ENCODE measurements around the gene FLT3LG. TPM values are rescaled to one million over a fixed set of nuclear protein-coding genes. Genes with fewer than 3 reads are reported as not detected.
A peak's percentile ranks its signal among the peaks of the same experiment; 100 is the strongest.

The FLT3LG gene
- total RNA-seq, 1 experiment from 2014 or later: 6.5 TPM

DNA sequence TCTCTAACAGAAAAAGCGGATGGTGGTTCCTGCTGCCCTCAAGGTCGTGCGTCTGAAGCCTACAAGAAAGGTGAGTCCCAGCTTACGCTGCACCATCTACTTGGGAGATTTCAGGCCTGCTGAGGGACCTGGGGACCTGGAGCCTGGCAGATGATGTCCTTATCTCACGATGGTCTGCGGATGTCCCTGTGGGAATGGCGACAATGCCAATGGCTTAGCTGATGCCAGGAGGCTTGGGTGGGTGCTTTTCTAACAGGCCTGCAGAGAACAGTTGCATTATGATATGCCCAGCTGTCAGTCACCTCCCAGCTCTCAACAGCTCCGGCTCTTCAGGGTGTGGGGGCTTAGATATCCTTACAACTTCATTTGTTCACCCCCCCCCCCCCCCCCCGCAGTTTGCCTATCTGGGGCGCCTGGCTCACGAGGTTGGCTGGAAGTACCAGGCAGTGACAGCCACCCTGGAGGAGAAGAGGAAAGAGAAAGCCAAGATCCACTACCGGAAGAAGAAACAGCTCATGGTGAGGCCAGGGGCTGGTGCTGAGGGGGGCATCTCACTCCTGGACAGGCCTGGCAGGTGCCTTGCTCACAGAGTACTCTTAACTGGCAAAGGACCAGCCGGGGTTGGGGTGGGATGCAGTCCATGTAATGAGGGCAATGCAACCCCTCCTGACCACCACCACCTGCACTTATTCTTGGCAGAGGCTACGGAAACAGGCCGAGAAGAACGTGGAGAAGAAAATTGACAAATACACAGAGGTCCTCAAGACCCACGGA is 17.2 kb downstream of the FLT3LG start:
- CTCF ChIA-PET: interaction anchor here (0.6 kb wide), 1 partner anchor 21 kb away, joined by 4 read pairs; no protein-coding TSS in a partner anchor
- peaks cover 16% of the 10 kb centered on the region for H3K4me1 ChIP-seq (ENCODE audit: insufficient read depth, low read length, poor library complexity, severe bottlenecking)
- peak overlapping the region; percentile 97 for H3K27ac ChIP-seq (ENCODE audit: low read depth, low read length, poor library complexity, severe bottlenecking)
- H3K27me3 ChIP-seq (replicated peaks; ENCODE audit: insufficient read depth, low read depth, low read length, poor library complexity): no peaks in the 10 kb centered on the region
- H3K36me3 ChIP-seq (ENCODE audit: insufficient read depth, low read length, poor library complexity, severe bottlenecking): peaks cover 54% of the 10 kb centered on the region
- POLR2A ChIA-PET (ENCODE audit: low non-redundant PET): no interaction called here
- H3K4me3 ChIP-seq (ENCODE audit: low read depth, low read length, poor library complexity, severe bottlenecking): no peak overlapping the region
- BruUV-seq (replicated peaks): no TSS peak
- no peaks in the 10 kb centered on the region for H3K9me3 ChIP-seq (ENCODE audit: low read depth, low read length, poor library complexity, severe bottlenecking)
- intact Hi-C loops (cut with micrococcal nuclease; ENCODE audit: unreplicated experiment): loop anchor here (10.0 kb wide), 1 partner anchor 384 kb away; the partner anchor contains the start of genes AKT1S1 and TBC1D17
- DNase-seq (ENCODE audit: low spot score): no peak
- TF ChIP-seq, protein P1, sequence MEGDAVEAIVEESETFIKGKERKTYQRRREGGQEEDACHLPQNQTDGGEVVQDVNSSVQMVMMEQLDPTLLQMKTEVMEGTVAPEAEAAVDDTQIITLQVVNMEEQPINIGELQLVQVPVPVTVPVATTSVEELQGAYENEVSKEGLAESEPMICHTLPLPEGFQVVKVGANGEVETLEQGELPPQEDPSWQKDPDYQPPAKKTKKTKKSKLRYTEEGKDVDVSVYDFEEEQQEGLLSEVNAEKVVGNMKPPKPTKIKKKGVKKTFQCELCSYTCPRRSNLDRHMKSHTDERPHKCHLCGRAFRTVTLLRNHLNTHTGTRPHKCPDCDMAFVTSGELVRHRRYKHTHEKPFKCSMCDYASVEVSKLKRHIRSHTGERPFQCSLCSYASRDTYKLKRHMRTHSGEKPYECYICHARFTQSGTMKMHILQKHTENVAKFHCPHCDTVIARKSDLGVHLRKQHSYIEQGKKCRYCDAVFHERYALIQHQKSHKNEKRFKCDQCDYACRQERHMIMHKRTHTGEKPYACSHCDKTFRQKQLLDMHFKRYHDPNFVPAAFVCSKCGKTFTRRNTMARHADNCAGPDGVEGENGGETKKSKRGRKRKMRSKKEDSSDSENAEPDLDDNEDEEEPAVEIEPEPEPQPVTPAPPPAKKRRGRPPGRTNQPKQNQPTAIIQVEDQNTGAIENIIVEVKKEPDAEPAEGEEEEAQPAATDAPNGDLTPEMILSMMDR (conservative IDR thresholded peaks at IDR 0.05; ENCODE audit: low read depth, low read length): no peak
- TF ChIP-seq EZH2 (IDR thresholded peaks at IDR 0.05; ENCODE audit: borderline replicate concordance, low read depth, low read length, poor library complexity, severe bottlenecking): no peak

DNA sequence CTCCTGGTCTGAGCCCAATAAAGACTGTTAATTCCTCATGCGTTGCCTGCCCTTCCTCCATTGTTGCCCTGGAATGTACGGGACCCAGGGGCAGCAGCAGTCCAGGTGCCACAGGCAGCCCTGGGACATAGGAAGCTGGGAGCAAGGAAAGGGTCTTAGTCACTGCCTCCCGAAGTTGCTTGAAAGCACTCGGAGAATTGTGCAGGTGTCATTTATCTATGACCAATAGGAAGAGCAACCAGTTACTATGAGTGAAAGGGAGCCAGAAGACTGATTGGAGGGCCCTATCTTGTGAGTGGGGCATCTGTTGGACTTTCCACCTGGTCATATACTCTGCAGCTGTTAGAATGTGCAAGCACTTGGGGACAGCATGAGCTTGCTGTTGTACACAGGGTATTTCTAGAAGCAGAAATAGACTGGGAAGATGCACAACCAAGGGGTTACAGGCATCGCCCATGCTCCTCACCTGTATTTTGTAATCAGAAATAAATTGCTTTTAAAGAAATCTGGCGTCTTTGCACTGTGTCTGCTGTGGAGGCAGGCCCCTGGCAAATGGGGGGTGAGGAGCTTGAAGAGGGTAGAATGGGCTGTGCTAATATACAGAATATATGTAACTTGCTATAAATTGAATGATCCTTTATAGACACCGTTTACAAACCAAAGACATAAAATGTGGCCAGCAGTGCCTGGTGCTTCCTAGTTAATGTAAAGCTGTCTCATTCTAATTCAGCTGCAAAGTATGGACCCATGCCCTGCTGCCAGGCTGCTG is 18.0 kb downstream of the FLT3LG start:
- ChIA-PET POLR2A (ENCODE audit: low non-redundant PET) (no interaction called here), CTCF (no interaction called here)
- Histone ChIP-seq H3K4me3 (ENCODE audit: low read depth, low read length, poor library complexity, severe bottlenecking) (no peak overlapping the region), H3K27me3 (replicated peaks; ENCODE audit: insufficient read depth, low read depth, low read length, poor library complexity) (no peaks in the 10 kb centered on the region), H3K4me1 (ENCODE audit: insufficient read depth, low read length, poor library complexity, severe bottlenecking) (peaks cover 16% of the 10 kb centered on the region), H3K9me3 (ENCODE audit: low read depth, low read length, poor library complexity, severe bottlenecking) (no peaks in the 10 kb centered on the region), H3K27ac (ENCODE audit: low read depth, low read length, poor library complexity, severe bottlenecking) (peak overlapping the region; percentile 34), H3K36me3 (ENCODE audit: insufficient read depth, low read length, poor library complexity, severe bottlenecking) (peaks cover 58% of the 10 kb centered on the region)
- intact Hi-C loops (cut with micrococcal nuclease; ENCODE audit: unreplicated experiment): loop anchor here (10.0 kb wide), 1 partner anchor 383 kb away; the partner anchor contains the start of genes AKT1S1 and TBC1D17
- no peak for DNase-seq (ENCODE audit: low spot score)
- no peak for TF ChIP-seq EZH2 (IDR thresholded peaks at IDR 0.05; ENCODE audit: borderline replicate concordance, low read depth, low read length, poor library complexity, severe bottlenecking)
- TF ChIP-seq, protein P1 (conservative IDR thresholded peaks at IDR 0.05; ENCODE audit: low read depth, low read length): no peak
- BruUV-seq (replicated peaks): no TSS peak

DNA sequence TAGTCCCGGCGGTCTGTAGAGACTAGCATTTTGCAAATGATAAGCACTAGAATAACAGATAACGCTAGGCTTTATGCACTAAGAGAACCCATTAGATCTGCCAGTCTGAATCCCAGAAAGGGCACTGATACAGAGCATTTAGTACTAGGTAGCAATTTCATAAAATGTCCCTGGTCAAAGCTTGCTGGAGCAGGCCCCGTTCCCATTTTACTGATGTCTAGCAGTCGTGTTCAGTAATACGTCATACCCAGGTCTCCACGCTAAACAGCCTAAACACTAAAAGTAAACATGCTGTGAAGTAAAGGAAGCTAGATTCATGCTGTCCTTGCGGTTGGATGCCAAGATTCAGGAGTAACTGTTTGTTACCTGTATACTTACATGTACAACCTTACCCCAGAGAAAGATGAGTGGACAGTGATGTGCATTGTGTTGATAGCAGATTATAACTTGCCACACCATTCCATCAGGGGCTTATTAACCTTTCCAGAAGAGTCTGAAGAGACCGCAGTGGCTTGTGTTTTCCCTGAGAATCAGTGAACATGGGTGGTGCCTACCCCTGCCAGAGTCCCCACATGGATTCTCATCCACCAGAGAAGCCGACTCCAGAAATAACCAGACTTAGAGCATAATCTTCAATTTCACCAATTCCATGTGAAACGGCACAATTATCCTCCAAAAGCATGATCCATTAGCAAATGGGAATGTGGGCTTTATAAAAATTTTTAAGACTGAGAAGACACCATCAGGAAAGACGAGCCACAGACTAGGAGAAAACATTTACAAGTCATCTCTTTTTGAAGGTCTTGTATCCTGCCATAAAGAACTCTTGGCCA is 18.8 kb downstream of the FLT3LG start:
- H3K4me1 ChIP-seq (ENCODE audit: insufficient read depth, low read length, poor library complexity, severe bottlenecking): peaks cover 21% of the 10 kb centered on the region
- no peak for DNase-seq (ENCODE audit: low spot score)
- no peaks in the 10 kb centered on the region for H3K27me3 ChIP-seq (replicated peaks; ENCODE audit: insufficient read depth, low read depth, low read length, poor library complexity)
- peak overlapping the region; percentile 31 for H3K27ac ChIP-seq (ENCODE audit: low read depth, low read length, poor library complexity, severe bottlenecking)
- POLR2A ChIA-PET (ENCODE audit: low non-redundant PET): interaction anchor here (0.6 kb wide), 1 partner anchor 274 kb away, joined by 3 read pairs; the partner anchor contains the start of gene AP2A1
- CTCF ChIA-PET: no interaction called here
- no peaks in the 10 kb centered on the region for H3K9me3 ChIP-seq (ENCODE audit: low read depth, low read length, poor library complexity, severe bottlenecking)
- H3K4me3 ChIP-seq (ENCODE audit: low read depth, low read length, poor library complexity, severe bottlenecking): no peak overlapping the region
- H3K36me3 ChIP-seq (ENCODE audit: insufficient read depth, low read length, poor library complexity, severe bottlenecking): peaks cover 66% of the 10 kb centered on the region
- TF ChIP-seq, protein P1 (conservative IDR thresholded peaks at IDR 0.05; ENCODE audit: low read depth, low read length): no peak
- TF ChIP-seq EZH2 (IDR thresholded peaks at IDR 0.05; ENCODE audit: borderline replicate concordance, low read depth, low read length, poor library complexity, severe bottlenecking): no peak
- intact Hi-C loops (cut with micrococcal nuclease; ENCODE audit: unreplicated experiment): loop anchor here (10.0 kb wide), 1 partner anchor 382 kb away; the partner anchor contains the start of genes AKT1S1 and TBC1D17
- BruUV-seq (replicated peaks): no TSS peak
